Measurements from ENCODE around the gene KCNJ1. TPM values are rescaled to one million over a fixed set of nuclear protein-coding genes. Genes with fewer than 3 reads are reported as not detected.

Gene KCNJ1
- total RNA-seq, 1 donor from 2014 or later, result not detected

DNA sequence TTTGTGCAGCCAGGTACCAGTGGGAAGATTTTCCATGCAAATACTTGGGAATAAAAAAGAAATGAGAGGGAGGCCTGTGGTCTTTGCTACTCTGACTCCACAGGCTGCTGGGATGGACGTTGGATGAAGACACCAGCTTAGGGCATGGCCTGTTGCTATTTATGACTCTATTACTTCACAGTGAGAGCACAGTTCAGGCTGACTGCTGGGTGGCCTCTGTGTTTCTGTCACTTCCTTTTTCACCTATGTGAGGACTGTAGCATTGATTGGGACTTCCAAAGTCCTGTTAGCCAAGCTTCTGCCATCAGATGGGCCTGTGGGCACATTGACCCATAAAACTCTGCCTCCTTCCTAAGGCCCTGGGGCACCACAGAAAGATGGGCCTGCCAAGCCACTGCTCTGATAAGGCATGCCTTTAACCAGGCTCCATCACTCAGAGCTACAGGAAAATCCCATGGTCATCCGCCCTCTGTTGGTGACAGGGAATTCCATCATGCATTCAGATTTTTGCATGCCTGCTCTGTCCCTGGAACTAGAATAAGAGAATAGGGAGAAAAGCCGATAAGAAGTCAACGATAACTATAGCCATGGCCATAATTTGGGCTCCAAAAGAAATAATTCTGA, 64.6 kb downstream of the KCNJ1 start:
- Histone ChIP-seq H3K27me3 (no peaks in the 10 kb centered on the region), H3K4me1 (no peaks in the 10 kb centered on the region), H3K36me3 (no peaks in the 10 kb centered on the region), H3K4me3 (no peak overlapping the region), H3K27ac (no peak overlapping the region), H3K9me3 (no peaks in the 10 kb centered on the region)
- TF ChIP-seq, protein P1, sequence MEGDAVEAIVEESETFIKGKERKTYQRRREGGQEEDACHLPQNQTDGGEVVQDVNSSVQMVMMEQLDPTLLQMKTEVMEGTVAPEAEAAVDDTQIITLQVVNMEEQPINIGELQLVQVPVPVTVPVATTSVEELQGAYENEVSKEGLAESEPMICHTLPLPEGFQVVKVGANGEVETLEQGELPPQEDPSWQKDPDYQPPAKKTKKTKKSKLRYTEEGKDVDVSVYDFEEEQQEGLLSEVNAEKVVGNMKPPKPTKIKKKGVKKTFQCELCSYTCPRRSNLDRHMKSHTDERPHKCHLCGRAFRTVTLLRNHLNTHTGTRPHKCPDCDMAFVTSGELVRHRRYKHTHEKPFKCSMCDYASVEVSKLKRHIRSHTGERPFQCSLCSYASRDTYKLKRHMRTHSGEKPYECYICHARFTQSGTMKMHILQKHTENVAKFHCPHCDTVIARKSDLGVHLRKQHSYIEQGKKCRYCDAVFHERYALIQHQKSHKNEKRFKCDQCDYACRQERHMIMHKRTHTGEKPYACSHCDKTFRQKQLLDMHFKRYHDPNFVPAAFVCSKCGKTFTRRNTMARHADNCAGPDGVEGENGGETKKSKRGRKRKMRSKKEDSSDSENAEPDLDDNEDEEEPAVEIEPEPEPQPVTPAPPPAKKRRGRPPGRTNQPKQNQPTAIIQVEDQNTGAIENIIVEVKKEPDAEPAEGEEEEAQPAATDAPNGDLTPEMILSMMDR (IDR thresholded peaks at IDR 0.05), result peak in 2 of 3 experiments; percentile 5 to 25
- DNase-seq (ENCODE audit: low spot score in 2 of 2), result no peak
- intact Hi-C loops (cut with DNase I), result no loop called here

DNA sequence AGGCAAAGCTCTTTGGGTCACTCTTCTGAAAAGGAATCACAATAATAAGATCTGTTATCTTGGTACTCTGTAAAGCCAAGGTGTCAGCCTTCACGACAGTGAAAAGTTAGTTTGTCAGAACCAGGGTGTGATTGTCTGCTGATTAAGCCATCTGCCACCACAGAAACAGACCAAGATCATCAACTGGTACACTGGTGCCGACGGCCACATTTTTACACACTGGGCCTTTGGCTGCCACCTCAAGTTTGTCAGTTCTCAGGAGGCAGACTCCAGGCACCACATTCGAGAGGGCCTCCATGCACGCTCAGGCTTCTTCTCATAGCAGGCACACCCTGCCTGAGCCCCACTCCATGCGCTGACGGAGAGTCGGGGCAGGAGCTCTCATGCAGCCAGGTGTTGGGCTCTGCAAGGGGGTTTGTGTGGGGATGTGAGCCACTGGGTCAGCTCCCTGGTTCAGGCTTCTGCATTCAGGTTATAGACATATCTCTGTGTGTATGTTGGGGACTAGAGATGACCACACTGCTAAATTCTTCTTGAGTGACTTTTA, 66.2 kb downstream of the KCNJ1 start:
- DNase-seq (ENCODE audit: low spot score in 2 of 2), result no peak
- no peak overlapping the region for H3K4me3 ChIP-seq
- H3K27ac ChIP-seq, result no peak overlapping the region
- H3K27me3 ChIP-seq, result no peaks in the 10 kb centered on the region
- H3K4me1 ChIP-seq, result no peaks in the 10 kb centered on the region
- intact Hi-C loops (cut with DNase I), result no loop called here
- no peaks in the 10 kb centered on the region for H3K36me3 ChIP-seq
- TF ChIP-seq, protein P1 (IDR thresholded peaks at IDR 0.05), result no peak
- no peaks in the 10 kb centered on the region for H3K9me3 ChIP-seq

DNA sequence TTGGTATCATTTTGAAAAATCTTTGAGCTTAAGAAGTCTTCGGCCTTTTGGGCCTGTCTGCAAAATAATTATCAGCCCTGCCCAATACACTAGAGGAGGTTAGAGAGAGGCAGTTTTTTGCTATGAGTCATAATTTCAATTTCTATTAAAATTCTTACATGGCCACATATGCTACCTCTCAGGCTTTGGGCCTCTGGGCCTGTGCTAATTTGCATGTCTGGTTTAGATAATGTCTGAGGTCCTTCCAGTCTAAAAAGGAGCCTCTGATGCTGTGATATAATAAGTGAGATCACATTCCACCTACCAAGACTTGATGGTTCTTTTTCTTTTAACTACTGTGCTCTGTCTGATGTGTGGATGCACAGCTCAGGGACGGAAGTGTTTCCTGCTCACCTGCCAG, 70.8 kb downstream of the KCNJ1 start:
- Histone ChIP-seq H3K4me3 (no peak overlapping the region), H3K4me1 (no peaks in the 10 kb centered on the region), H3K27ac (no peak overlapping the region), H3K36me3 (no peaks in the 10 kb centered on the region), H3K27me3 (no peaks in the 10 kb centered on the region), H3K9me3 (no peaks in the 10 kb centered on the region)
- intact Hi-C loops (cut with DNase I), result no loop called here
- DNase-seq (ENCODE audit: low spot score in 2 of 2), result no peak
- TF ChIP-seq, protein P1 (IDR thresholded peaks at IDR 0.05), result no peak

DNA sequence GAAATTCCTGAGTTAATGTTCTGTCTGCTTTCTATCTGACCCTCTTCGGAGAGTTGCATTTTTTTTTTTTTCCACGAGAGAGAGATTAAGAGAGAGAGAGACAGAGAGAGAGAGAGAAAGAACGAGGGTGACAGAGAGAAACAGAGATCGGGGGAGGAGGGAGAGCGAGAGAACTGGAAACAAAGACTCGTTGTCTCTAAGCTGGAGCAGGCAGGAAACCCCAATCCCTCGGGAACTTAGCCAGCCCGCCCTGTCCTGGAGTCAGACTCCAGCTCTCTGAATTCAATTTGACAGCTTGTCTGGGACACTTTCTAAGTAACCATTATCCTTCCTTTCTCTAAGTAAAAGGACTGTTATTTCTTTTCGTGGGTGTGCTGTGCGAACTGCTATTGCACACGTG, 76.9 kb downstream of the KCNJ1 start:
- no peak overlapping the region for H3K4me3 ChIP-seq
- TF ChIP-seq, protein P1 (IDR thresholded peaks at IDR 0.05), result no peak
- no peaks in the 10 kb centered on the region for H3K9me3 ChIP-seq
- H3K27ac ChIP-seq, result no peak overlapping the region
- H3K4me1 ChIP-seq, result no peaks in the 10 kb centered on the region
- intact Hi-C loops (cut with DNase I), result no loop called here
- no peak for DNase-seq (ENCODE audit: low spot score in 2 of 2)
- no peaks in the 10 kb centered on the region for H3K27me3 ChIP-seq
- H3K36me3 ChIP-seq, result no peaks in the 10 kb centered on the region

DNA sequence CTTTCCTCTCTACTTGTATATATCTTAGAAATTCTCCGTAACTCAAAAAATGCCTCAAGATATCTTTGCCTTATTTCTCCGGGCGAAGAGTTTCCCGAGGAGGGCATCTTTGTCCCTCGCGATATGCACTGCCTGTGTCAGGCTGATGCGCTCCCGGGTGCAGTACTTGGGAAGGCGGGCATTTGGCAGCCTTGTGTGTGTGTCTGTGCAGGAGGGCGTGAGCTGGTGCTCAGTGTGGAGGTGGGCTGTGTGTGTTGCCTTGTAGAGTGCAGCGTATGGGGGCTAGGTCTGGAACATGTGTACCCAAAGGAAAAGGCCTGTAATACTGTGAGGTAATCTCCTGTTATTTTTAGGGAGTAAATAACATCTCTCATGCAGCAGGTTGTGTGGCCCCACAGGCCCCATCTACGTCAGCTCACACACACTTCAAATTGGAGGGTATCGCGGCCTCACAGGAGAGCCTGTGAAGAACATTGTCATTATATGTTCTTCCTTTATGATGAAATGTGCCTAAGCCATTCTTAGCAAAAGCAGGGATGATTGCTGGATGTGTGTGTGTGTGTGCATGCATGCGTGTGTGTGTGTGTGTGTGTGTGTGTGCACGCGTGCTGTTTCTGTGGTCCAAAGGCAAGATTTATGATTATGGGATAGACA, 77.5 kb downstream of the KCNJ1 start:
- TF ChIP-seq, protein P1 (IDR thresholded peaks at IDR 0.05), result no peak
- Histone ChIP-seq H3K27me3 (no peaks in the 10 kb centered on the region), H3K27ac (no peak overlapping the region), H3K4me1 (no peaks in the 10 kb centered on the region), H3K4me3 (no peak overlapping the region), H3K9me3 (no peaks in the 10 kb centered on the region), H3K36me3 (no peaks in the 10 kb centered on the region)
- intact Hi-C loops (cut with DNase I), result no loop called here
- no peak for DNase-seq (ENCODE audit: low spot score in 2 of 2)

Other genes with a start within 250 kb of the KCNJ1 start
- gene FLI1, start 173.2 kb downstream of the KCNJ1 start, total RNA-seq, result 86.4 TPM
- 0.53 TPM for gene KCNJ5, start 24.1 kb upstream of the KCNJ1 start, total RNA-seq
- gene TP53AIP1, start 75.6 kb upstream of the KCNJ1 start, total RNA-seq, result not detected